ENCODE results near the gene PCDH12.

DNA sequence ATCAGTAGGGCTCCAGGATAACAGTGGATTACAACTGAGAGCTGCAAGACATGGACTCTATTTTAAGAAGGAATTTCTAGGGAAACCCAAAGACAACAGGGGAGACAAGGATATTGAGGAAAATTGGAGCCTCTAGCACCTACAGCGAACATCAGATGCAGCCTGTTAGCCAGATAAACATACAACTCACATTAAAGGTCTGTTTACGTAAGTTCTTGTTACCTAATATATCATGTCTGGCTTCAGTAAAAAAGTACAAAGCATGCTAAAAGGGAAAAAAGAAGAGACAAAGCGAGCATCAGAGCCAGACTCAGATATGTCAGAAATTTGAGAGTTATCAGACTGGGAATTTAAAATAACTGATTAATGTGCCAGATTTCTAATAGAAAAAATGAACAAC is 37.7 kb upstream of the PCDH12 start:
- TF ChIP-seq POLR2A (IDR thresholded peaks at IDR 0.05; ENCODE audit: low read depth, low read length) (no peak), SPI1 (IDR thresholded peaks at IDR 0.05; ENCODE audit: borderline replicate concordance, insufficient read depth, low read depth, low read length) (no peak), RELA (IDR thresholded peaks at IDR 0.05; ENCODE audit: borderline replicate concordance, partially characterized antibody) (no peak), SIN3A (IDR thresholded peaks at IDR 0.05; ENCODE audit: low read depth, low read length) (no peak)
- TF ChIP-seq, protein P1, sequence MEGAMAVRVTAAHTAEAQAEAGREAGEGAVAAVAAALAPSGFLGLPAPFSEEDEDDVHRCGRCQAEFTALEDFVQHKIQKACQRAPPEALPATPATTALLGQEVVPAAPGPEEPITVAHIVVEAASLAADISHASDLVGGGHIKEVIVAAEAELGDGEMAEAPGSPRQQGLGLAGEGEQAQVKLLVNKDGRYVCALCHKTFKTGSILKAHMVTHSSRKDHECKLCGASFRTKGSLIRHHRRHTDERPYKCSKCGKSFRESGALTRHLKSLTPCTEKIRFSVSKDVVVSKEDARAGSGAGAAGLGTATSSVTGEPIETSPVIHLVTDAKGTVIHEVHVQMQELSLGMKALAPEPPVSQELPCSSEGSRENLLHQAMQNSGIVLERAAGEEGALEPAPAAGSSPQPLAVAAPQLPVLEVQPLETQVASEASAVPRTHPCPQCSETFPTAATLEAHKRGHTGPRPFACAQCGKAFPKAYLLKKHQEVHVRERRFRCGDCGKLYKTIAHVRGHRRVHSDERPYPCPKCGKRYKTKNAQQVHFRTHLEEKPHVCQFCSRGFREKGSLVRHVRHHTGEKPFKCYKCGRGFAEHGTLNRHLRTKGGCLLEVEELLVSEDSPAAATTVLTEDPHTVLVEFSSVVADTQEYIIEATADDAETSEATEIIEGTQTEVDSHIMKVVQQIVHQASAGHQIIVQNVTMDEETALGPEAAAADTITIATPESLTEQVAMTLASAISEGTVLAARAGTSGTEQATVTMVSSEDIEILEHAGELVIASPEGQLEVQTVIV (IDR thresholded peaks at IDR 0.05; ENCODE audit: borderline replicate concordance, partially characterized antibody), result no peak
- TF ChIP-seq, protein P2, sequence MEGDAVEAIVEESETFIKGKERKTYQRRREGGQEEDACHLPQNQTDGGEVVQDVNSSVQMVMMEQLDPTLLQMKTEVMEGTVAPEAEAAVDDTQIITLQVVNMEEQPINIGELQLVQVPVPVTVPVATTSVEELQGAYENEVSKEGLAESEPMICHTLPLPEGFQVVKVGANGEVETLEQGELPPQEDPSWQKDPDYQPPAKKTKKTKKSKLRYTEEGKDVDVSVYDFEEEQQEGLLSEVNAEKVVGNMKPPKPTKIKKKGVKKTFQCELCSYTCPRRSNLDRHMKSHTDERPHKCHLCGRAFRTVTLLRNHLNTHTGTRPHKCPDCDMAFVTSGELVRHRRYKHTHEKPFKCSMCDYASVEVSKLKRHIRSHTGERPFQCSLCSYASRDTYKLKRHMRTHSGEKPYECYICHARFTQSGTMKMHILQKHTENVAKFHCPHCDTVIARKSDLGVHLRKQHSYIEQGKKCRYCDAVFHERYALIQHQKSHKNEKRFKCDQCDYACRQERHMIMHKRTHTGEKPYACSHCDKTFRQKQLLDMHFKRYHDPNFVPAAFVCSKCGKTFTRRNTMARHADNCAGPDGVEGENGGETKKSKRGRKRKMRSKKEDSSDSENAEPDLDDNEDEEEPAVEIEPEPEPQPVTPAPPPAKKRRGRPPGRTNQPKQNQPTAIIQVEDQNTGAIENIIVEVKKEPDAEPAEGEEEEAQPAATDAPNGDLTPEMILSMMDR (IDR thresholded peaks at IDR 0.05 in 2 of 3, conservative IDR thresholded peaks at IDR 0.05 in 1 of 3; ENCODE audit: control insufficient read depth in 2 of 3, extremely low read depth in 1 of 3, insufficient read depth in 1 of 3, low read depth in 3 of 3, low read length in 3 of 3), result no peak
